Measurements from ENCODE around the gene C16orf89. TPM values are rescaled to one million over a fixed set of nuclear protein-coding genes. Genes with fewer than 3 reads are reported as not detected.
A peak's percentile ranks its signal among the peaks of the same experiment; 100 is the strongest.

The C16orf89 gene
- total RNA-seq, 1 experiment from 2014 or later, result not detected

DNA sequence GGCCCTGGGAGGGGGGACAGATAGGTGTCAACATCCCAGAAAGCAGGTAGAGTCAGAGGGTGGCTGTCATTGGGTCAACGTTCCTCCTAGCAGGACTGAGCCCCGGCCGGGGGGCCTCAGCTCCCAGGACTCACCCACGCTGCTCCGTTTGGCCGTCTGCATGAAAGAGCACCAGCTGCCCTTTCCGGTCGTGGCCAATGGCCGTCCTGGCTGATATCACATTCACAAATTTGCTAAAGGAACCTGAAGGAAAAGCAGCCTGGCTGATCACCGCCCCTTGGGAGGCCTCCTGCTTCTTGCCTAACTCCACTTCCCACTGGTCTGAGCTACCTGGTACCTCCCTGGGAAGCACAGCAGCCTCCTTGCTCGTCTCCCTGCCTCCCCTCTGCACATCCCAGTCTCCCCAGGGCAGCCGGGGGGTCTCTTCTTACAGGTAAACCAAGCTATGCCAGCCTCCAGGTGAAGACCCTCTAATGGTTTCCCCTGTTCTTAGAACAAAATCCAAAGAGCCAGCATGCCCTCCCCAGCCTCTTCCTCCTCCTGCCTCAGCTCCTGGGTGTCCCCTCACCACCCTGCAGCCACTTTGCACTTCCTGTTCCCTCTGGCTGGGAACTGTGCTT is 35.4 kb downstream of the C16orf89 start:
- DNase-seq (ENCODE audit: low spot score), result no peak

DNA sequence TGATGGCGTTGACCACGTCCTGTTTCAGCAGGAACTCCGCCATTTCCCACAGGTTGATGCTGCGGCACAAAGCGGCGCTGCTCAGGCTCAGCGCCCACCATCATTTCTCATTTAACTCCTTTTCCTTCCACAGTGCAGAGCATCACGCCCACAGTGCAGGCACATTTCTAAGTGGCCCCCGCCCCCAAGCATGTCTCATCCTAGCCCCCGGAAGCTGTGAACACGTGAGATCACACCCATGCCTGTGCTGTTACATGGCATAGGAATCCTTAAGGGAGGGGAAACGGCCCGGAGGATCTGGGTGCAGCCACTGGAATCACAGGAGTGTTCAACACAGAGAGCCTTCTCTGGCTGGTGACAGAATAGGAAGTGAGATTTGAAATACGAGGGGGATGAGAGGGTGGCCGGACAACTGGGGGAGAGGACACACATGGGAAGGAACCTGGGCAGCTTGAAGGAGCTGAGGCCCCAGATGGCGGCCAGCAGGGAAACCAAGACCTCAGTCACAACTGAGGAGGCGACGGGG is 36.7 kb downstream of the C16orf89 start:
- no peak for DNase-seq (ENCODE audit: low spot score)

DNA sequence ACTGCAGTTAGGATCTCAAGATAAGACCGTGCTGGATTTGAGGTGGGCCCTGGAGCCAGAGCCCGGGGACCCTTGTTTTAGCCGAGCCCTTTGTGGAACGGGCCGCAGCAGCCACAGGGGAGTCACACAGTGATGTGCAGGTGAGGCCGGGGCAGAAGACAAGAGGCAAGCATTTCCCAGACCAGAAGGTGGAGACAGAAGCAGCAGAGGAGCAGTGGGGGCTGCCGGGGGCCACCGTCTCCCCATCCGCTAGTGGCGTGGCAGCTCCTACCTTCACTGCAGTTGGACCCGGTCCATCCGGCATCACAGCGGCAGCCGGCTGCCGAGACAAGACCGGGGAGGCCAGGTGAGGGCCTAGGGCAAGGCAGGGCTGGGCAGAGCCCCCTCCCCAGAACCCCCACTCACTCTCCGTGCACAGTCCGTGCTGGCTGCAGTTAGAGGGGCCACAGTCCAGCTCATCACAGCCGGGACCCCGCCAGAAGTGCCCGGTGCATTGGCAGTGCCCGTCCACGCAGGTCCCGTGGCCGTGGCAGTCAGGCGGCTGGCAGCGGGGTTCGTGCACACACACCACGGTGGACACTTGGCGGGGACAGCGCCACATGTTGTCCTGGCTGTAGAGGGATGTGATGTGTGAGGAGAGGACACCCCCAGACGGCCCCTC is 38.1 kb downstream of the C16orf89 start:
- DNase-seq (ENCODE audit: low spot score), result no peak

DNA sequence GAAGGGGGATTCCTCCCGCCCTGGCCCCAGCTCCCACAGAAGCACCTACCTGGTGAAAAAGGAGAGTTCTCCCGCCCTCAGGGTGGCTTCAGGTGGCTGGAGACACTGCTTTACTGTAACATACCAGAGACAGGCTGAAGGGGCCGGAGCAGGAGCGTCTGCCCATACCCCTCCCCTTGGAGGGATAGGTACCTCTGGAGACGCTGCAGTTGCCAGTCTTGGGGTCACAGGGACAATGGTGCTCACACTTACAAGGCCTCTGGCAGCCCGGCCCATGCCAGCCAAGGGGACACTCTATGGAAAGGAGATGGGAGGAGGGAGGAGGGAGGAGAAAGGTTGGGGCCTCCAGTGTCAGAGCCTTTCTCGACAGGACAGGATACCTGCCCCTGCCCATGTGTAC is 38.7 kb downstream of the C16orf89 start:
- DNase-seq (ENCODE audit: low spot score), result no peak

DNA sequence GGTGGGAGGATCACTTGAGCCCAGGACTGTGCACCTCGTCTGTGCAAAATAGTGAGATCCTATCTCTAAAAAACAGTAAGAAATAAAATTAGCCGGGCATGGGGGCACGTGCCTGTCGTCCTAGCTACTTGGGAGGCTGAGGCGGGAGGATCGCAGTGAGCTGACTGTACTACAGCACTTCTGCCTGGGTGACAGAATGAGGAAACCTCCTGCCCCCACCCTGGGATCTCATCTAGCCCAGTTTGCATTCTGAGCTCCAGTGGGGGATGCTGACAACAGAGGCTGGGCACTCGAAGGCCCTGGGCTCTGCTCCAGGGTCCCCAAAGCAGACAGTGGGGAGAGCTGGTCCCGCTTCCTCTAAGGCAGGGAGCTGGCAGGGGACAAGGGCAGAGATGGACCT is 39.1 kb downstream of the C16orf89 start:
- no peak for DNase-seq (ENCODE audit: low spot score)

DNA sequence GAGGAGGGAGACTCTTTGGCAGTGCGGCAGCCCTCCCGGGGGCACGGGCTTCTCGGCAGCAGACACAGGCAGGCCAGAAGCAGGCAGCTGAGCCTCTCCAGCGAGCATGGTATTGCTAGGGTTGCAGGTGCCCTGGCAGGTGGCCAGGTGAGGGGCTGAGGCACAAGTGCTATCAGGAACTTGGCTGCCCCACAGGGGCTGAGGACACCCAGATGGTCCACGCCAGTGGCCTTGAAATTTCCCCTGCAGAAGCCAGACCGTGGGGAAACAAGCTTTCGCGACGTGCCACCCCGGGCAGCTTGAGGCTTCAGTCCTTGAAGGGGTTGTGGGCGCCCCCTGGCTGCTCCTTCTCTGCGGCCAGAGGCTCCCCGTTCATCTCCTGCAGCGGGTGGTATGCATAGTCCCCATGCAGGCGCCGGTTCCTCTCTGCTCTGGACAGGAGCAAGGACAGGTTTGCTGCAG is 40.6 kb downstream of the C16orf89 start:
- DNase-seq (ENCODE audit: low spot score), result peak; percentile 32

DNA sequence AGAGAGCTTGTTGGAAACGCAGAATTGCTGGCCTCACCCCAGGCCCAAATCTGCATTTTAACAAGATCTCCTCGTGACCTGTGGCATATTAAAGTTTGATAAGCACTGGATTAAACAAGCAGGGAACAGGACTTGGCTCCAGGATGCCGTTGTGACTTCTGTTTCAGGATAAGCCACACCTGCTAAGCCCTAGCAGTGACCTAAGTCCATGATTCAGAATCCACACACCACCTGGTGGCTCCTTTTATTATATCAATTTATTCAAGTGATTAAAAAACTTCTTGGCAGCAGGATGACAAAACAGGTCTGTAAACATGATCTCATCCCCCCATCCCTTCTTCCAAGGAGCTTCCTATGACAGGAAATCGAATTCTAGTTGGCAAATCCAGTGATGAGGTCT is 41.1 kb downstream of the C16orf89 start:
- peak; percentile 75 for DNase-seq (ENCODE audit: low spot score)

DNA sequence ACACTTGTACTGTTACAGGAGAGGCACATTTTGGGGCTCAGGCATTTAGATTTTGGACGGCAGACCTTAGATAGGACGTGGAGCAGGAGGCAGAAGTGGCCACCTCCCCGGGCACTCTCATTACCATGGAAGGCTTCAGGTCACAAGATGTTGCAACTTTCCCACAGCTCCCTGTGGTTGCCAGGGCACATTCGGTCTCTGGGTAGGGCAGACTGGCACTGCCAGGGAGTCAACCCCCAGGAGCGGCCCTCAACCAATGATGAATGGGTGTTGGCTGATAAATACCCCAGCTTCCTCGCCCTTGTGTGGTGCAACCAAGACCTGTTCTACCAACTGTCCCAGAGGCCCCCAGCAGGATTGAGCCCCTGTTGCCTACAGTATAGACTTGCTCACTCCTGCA is 43.2 kb downstream of the C16orf89 start:
- DNase-seq (ENCODE audit: low spot score), result no peak

DNA sequence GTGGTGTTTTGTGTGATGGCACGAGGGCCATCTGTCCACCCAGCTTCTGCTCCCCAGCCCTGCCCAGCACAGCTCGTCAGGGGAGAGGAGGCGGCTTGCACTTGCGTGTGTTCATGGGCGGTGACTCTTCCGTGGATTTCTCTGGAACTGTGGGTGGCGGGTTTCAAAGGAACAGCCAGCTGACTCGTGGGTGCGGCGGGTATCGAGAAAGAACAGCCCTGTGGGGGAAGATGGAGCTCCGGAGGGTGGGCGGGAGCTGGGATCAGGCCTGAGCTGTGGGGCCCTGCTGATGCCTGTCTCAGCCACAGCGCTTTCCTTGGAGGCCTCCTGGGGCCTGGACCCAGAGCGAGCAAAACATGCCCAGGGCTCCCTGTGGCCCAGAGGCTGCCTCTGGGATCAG is 45.2 kb downstream of the C16orf89 start:
- no peak for DNase-seq (ENCODE audit: low spot score)

DNA sequence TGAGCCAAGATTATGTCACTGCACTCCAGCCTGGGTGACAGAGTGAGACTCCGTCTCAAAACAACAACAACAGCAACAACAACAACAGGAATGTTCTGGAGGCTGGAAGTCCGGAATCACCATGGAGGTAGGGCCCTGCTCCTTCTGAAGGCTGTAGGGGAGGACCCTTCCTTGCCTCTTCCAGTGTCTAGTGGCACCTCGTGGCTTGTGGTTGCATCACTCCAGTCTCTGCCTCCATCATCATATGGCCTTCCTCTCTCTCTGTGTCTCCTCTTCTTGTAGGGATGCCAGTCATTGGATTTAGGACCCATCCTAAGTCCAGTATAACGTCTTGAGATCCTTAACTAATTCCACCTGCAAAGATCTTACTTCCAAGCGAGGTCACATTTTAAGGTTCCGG is 46.0 kb downstream of the C16orf89 start:
- no peak for DNase-seq (ENCODE audit: low spot score)

DNA sequence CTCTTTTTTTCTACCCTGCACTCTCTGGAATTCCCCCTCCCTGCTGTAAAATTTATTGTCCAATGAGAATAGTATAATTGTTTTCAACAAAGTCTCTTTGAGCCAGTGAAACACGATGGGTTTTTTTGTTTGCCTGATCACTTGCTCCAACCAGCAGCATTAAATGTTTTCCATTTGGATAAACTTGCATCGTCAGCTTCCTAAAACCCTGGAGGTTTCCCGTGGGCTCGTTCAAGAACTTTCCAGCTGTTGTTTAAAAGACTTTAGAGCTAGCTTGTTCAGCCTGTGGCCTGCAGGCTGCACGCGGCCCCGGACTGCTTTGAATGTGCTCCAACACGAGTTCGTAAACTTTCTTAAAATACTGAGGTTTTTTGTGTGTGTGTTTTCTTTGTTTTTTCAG is 47.0 kb downstream of the C16orf89 start:
- no peak for DNase-seq (ENCODE audit: low spot score)

DNA sequence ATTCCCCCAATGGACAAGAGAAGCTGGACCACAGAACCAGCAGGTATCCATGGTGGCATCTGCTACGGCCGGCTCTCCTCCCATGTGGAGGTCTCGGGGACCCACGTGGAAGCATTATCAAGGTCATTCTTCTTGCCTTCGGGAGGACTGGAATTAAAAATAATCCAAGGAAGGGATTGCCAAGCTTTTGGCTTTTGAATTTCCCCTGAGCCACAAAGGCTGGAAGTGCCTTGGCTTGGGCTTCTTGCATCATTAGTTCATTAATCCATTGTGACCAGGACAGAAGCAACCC is 48.1 kb downstream of the C16orf89 start:
- DNase-seq (ENCODE audit: low spot score), result no peak

DNA sequence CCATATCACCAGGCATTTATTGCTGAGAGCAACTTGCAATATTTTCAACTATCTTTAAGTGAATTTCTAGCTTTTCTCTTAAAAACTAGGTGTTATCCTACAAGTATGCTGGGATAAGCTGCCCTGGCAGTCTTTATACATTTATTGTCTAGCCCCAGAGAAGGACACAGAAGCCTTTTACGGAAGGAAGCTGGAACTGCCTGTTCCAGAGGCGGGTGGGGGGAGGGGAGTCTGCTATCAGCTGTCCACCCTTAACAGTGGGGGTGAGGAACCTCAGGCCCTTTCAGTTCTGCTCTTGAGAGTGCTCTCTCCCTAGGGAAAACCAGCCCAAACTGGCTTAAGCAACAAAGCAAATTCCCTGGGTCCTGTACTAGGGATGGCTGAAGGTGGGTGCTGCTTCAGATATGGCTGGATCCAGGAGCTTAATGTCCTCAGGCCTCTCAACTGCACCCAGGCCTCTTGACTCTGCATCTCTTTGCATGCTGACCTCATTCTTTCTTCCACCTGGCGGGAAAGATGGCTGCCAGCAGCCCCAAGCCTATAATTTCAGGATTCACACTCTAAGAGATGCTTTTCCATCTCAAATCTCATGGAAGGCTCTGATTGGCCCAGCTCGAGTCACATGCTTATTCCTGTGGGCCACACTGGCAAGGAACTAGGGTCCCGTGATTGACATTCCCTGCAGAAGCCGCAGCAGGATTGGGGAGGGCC is 48.6 kb downstream of the C16orf89 start:
- no peak for DNase-seq (ENCODE audit: low spot score)

DNA sequence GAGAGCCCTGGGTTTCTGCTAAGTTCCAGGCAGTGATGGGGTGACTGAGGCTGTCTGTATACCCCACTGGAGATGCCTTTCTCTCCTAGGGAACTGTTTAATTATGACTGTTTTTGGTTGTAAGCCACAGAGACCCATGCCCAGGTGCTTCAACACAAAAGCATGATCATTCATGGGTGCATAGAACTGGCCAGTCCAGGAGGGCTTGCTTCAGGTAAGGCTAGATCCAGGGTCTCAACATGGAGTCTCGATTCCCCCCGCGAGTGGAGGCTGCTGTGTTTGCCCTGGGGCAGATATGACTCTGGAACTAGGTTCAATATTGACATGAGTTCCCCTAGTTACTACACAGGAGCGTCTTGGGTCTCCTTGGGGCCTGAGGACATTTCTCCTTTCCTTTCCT is 49.9 kb downstream of the C16orf89 start:
- DNase-seq (ENCODE audit: low spot score), result no peak

DNA sequence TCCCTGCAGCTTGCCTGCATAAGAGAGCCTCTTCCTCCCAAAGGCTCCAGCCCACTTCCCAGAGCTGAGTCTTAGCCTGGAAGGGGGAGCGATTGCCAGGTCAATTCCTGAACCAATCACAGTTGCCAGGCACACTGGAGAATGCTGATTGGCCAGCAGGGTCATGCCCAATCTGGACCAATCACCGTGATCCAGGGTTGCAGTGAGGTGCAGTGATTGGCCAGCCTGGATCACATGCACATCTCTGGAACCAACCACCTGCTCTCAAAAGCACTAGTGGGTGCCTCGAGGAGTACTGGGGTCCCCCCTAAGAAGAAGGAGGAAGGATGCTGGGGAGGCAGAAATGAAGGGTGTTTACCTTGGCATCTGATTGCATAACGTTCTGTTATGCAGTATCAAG is 50.4 kb downstream of the C16orf89 start:
- DNase-seq (ENCODE audit: low spot score), result no peak

DNA sequence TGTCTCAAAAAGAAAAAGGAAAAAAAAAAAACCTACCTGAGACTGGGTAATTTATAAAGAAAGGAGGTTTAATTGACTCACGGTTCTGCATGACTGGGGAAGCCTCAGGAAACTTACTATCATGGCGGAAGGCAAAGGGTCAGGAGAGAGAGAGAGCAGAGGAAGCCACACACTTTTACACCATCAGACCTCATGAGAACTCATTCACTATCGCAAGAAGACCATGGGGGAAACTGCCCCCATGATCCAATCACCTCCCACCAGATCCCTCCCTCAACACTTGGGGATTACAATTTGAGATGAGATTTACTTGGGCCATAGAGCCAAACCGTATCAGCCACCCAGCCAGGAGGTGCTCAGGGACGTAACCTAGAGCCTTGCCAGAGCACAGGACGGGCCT is 52.9 kb downstream of the C16orf89 start:
- DNase-seq (ENCODE audit: low spot score), result no peak

DNA sequence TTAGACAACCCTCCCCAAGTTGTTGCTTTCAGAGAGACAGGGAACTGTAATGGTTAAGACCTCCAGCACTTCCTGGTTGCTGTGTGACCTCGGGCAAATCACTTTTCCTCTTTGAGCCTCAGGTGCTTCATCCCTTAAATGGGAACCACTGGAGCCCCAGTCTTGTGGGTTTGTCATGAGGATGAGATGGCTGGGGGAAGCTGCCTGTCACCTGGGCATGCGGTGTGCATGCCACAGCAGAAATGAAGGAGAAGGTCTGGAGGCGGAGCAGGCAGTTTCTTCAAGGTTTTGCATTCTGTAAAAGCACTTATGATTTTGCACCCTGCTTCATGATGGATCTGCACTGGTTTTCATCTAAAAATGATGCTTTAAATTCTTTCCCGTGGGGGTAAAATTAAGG is 54.1 kb downstream of the C16orf89 start:
- no peak for DNase-seq (ENCODE audit: low spot score)

DNA sequence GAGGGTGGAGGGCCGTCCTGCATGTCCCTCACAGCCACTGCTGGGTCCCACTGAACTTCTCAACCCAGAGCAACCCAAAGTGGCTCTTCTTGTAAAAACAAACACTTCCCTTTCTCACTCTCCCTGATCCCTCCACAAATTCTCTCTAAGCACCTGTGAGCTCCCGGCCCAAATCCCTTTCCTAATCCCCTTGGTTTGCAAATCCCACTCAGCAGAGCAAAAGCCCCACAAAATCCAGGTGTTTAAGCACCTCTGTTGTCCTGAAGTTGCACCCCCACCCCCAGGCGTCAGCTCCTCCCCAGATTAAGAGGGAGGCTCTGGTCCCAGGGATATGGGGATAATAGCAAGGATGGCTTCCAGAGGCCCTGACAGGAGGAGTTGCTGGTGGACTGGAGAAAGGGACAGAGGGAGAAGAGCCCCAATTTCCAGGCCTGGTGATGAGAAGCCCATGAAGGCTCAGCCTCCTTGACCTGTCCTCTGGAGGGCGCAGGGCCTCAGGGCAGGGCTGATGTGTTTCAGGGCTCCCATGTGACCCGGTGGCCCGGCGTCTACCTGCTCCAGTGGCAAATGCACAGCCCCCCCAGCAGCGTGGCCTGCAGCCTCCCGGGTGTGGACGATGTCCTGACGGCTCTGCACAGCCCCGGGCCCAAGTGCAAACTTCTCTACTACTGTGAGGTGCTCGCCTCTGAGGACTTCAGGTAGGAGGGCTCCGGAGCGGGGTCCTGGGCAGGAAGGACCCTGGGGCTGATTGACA is 55.0 kb downstream of the C16orf89 start:
- no peak for DNase-seq (ENCODE audit: low spot score)

DNA sequence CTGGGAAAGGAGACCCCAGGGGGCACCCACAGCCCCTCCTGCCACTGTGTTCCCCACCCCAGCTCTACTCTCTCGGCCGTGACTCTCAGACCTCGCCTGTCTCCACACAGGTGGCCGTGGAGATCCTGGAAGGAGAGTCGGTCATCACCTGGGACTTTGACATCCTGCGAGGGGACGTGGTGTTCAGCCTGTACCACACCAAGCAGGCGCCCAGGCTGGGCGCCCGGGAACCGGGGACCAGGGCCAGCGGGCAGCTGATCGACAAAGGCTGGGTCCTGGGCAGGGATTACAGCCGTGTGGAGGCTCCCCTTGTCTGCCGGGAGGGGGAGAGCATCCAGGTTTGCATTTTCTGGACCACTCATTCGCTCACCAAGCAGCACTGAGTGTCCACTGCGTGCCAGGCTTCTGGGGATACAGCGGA is 57.4 kb downstream of the C16orf89 start:
- no peak for DNase-seq (ENCODE audit: low spot score)

DNA sequence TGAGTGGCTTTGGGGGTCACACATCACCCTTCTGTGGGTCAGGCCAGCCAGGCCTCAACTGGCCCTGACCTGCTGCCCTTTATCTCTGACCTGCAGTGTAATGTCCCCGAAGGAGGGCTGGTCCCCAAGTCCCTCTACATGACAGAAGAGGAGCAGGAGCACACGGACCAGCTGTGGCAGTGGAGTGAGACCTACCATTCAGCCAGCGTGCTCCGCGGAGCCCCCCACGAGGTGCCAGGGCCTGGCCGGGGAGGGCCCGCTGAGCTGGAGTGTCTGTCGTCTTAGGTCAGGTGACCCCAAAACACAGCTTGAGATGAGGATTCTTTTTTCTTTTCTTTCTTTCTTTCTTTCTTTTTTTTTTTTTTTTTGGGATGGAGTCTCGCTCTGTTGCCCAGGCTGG is 58.5 kb downstream of the C16orf89 start:
- no peak for DNase-seq (ENCODE audit: low spot score)

DNA sequence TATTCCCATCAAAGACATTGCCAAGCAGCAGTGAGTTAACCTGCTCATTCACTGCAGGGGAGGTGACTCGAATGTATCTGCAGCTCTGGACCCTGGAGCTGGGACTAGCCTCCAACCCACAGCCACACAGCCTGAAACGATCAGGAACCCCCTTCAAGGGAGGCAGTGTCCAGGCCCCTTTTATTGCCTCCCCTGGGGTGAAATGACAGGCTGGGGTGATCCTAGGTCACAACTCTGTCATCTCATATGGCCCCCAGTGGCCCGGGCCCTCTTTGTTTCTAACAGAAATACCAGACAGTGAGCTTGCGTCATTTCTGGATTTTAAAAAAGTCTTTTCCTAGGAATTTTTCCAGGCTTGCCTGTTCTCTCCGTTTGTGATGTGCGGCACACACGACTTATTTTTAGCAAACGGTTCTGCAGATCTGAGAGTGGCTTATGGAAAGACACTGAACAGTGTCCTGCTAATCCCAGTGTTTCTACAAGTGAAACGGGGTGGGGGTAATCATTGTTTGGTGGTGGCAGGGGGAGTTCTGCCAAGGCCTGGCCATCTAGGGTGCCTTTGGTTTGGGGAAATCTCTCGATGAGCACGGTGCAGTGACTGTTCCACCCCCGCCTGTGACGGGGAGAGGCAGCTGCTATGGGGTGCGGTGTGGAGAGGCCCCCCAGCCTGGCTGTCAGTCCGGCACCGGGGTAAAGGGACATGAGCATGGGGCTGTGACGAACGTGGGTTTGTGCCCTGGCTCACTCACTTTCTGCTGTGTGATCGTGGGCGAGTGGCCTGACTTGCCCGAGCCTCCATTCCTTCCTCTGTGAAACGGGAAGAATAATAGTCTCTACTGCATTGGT is 59.2 kb downstream of the C16orf89 start:
- DNase-seq (ENCODE audit: low spot score), result no peak
